ENCODE results near the gene ZBTB40. TPM values are rescaled to one million over a fixed set of nuclear protein-coding genes. Genes with fewer than 3 reads are reported as not detected.

Gene ZBTB40
- total and polyA plus RNA-seq, 2 of the 13 experiments (the other 11 are each of a cell fraction or from before 2014, with no cell fraction given), result 8.8 to 16.5 TPM

- FAIRE-seq (no peak), DNase-seq (ENCODE audit: low spot score) (no peak), ATAC-seq (no peak)
- Histone ChIP-seq H3K9ac (ENCODE audit: insufficient read depth, low read depth, low read length) (no peak overlapping the region; the same call in 1 of the 2 replicates), H3K4me2 (ENCODE audit: low read depth, low read length) (peak overlapping the region; percentile 41), H3K4me3 (replicated peaks in 1 of 3; ENCODE audit: insufficient read depth in 1 of 3, low read depth in 2 of 3, low read length in 3 of 3) (no peak overlapping the region), H2AFZ (ENCODE audit: low read length) (no peak overlapping the region), H3K79me2 (ENCODE audit: insufficient read depth, low read length) (peaks cover 60% of the 10 kb centered on the region), H3K27me3 (ENCODE audit: control insufficient read depth in 1 of 2, insufficient read depth in 2 of 2, low read length in 2 of 2) (no peaks in the 10 kb centered on the region; a peak in 1 of 5 replicates), H3K27ac (ENCODE audit: extremely low read length, insufficient read depth, low read length) (no peak overlapping the region), H3K36me3 (replicated peaks in 1 of 2; ENCODE audit: control insufficient read depth in 1 of 2, insufficient read depth in 2 of 2, low read length in 2 of 2) (no peaks in the 10 kb centered on the region), H3K4me1 (ENCODE audit: insufficient read depth, low read length) (peaks cover 67% of the 10 kb centered on the region), H4K20me1 (ENCODE audit: insufficient read depth, low read length) (no peaks in the 10 kb centered on the region), H3K9me3 (ENCODE audit: low read length) (no peaks in the 10 kb centered on the region)
- in situ Hi-C loops (cut with HindIII; ENCODE audit: extremely low pct_ligation_motif_present, low pct_unique_long_range_greater_than_20kb), result no loop called here
- TF ChIP-seq MAFK (conservative IDR thresholded peaks at IDR 0.05 in 1 of 2, IDR thresholded peaks at IDR 0.05 in 1 of 2; ENCODE audit: low read length in 2 of 2), result peak in 1 of 2 experiments; percentile 34; a peak in 1 of 4 replicates
- 0 out of 2 replicates have a peak, but pooled peaks have one; percentile 4 for TF ChIP-seq HNF4A (CRISPR knock-in tag; IDR thresholded peaks at IDR 0.05)
- TF ChIP-seq ZNF639 (CRISPR knock-in tag; conservative IDR thresholded peaks at IDR 0.05), result no peak
- ChIA-PET CTCF (ENCODE audit: low intra/inter-chr PET ratio, low total read pairs) (no interaction called here), POLR2A (interaction anchor here (1.5 kb wide), 1 partner anchor 10 kb away, joined by 3 read pairs; no protein-coding TSS in a partner anchor)
- 39% methylated on average over 4 of the region's 4 CpGs for WGBS (ENCODE audit: low lambda C conversion rate)
- intact Hi-C loops (cut with micrococcal nuclease; ENCODE audit: unreplicated experiment), result loop anchor here (5.0 kb wide), 1 partner anchor 48 kb away; no protein-coding TSS in a partner anchor
- no TSS peak for BruUV-seq (replicated peaks)
These were observed 2.9 kb downstream of the ZBTB40 start for GRCh38 chr1:22454476-22455056.

- H3K36me3 ChIP-seq (replicated peaks in 1 of 2; ENCODE audit: control insufficient read depth in 1 of 2, insufficient read depth in 2 of 2, low read length in 2 of 2), result no peaks in the 10 kb centered on the region
- H3K27ac ChIP-seq (ENCODE audit: extremely low read length, insufficient read depth, low read length), result no peak overlapping the region
- no TSS peak for BruUV-seq (replicated peaks)
- H2AFZ ChIP-seq (ENCODE audit: low read length), result no peak overlapping the region
- H3K4me2 ChIP-seq (ENCODE audit: low read depth, low read length), result no peak overlapping the region
- ATAC-seq, result no peak
- no peaks in the 10 kb centered on the region; the same call in none of the 2 replicates for H4K20me1 ChIP-seq (ENCODE audit: insufficient read depth, low read length)
- ChIA-PET POLR2A (no interaction called here), CTCF (ENCODE audit: low intra/inter-chr PET ratio, low total read pairs) (no interaction called here)
- intact Hi-C loops (cut with micrococcal nuclease; ENCODE audit: unreplicated experiment), result no loop called here
- no peak for DNase-seq (ENCODE audit: low spot score)
- H3K4me3 ChIP-seq (replicated peaks in 1 of 3; ENCODE audit: insufficient read depth in 1 of 3, low read depth in 2 of 3, low read length in 3 of 3), result no peak overlapping the region
- peaks cover 82% of the 10 kb centered on the region for H3K79me2 ChIP-seq (ENCODE audit: insufficient read depth, low read length)
- H3K9me3 ChIP-seq (ENCODE audit: low read length), result no peaks in the 10 kb centered on the region
- 97% methylated on average over 3 of the region's 3 CpGs for WGBS (ENCODE audit: low lambda C conversion rate)
- no peak for FAIRE-seq
- peaks cover 74% of the 10 kb centered on the region for H3K4me1 ChIP-seq (ENCODE audit: insufficient read depth, low read length)
- H3K27me3 ChIP-seq (ENCODE audit: control insufficient read depth in 1 of 2, insufficient read depth in 2 of 2, low read length in 2 of 2), result no peaks in the 10 kb centered on the region; a peak in 1 of 5 replicates
- no peak overlapping the region for H3K9ac ChIP-seq (ENCODE audit: insufficient read depth, low read depth, low read length)
- in situ Hi-C loops (cut with HindIII; ENCODE audit: extremely low pct_ligation_motif_present, low pct_unique_long_range_greater_than_20kb), result no loop called here
- TF ChIP-seq, protein P1, sequence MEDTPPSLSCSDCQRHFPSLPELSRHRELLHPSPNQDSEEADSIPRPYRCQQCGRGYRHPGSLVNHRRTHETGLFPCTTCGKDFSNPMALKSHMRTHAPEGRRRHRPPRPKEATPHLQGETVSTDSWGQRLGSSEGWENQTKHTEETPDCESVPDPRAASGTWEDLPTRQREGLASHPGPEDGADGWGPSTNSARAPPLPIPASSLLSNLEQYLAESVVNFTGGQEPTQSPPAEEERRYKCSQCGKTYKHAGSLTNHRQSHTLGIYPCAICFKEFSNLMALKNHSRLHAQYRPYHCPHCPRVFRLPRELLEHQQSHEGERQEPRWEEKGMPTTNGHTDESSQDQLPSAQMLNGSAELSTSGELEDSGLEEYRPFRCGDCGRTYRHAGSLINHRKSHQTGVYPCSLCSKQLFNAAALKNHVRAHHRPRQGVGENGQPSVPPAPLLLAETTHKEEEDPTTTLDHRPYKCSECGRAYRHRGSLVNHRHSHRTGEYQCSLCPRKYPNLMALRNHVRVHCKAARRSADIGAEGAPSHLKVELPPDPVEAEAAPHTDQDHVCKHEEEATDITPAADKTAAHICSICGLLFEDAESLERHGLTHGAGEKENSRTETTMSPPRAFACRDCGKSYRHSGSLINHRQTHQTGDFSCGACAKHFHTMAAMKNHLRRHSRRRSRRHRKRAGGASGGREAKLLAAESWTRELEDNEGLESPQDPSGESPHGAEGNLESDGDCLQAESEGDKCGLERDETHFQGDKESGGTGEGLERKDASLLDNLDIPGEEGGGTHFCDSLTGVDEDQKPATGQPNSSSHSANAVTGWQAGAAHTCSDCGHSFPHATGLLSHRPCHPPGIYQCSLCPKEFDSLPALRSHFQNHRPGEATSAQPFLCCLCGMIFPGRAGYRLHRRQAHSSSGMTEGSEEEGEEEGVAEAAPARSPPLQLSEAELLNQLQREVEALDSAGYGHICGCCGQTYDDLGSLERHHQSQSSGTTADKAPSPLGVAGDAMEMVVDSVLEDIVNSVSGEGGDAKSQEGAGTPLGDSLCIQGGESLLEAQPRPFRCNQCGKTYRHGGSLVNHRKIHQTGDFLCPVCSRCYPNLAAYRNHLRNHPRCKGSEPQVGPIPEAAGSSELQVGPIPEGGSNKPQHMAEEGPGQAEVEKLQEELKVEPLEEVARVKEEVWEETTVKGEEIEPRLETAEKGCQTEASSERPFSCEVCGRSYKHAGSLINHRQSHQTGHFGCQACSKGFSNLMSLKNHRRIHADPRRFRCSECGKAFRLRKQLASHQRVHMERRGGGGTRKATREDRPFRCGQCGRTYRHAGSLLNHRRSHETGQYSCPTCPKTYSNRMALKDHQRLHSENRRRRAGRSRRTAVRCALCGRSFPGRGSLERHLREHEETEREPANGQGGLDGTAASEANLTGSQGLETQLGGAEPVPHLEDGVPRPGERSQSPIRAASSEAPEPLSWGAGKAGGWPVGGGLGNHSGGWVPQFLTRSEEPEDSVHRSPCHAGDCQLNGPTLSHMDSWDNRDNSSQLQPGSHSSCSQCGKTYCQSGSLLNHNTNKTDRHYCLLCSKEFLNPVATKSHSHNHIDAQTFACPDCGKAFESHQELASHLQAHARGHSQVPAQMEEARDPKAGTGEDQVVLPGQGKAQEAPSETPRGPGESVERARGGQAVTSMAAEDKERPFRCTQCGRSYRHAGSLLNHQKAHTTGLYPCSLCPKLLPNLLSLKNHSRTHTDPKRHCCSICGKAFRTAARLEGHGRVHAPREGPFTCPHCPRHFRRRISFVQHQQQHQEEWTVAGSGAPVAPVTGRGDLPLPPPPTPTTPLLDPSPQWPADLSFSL (CRISPR knock-in tag; IDR thresholded peaks at IDR 0.05), result no peak
- TF ChIP-seq ZNF883 (CRISPR knock-in tag; IDR thresholded peaks at IDR 0.05; ENCODE audit: not compliant biosample characterization), result no peak
- no peak for TF ChIP-seq NFE2 (CRISPR knock-in tag; IDR thresholded peaks at IDR 0.05)
- TF ChIP-seq CBX2 (IDR thresholded peaks at IDR 0.05; ENCODE audit: low read depth, low read length), result no peak
- no peak for TF ChIP-seq CBX2 (CRISPR knock-in tag; IDR thresholded peaks at IDR 0.05; ENCODE audit: low read depth)
- TF ChIP-seq HNF4A (CRISPR knock-in tag; IDR thresholded peaks at IDR 0.05), result no peak
- no peak for TF ChIP-seq MIER2 (CRISPR knock-in tag; IDR thresholded peaks at IDR 0.05)
- no peak for TF ChIP-seq U2AF1 (optimal IDR thresholded peaks at IDR 0.05; ENCODE audit: low read depth, low read length)
- TF ChIP-seq NBN (conservative IDR thresholded peaks at IDR 0.05), result no peak
These were observed 5.7 kb downstream of the ZBTB40 start for GRCh38 chr1:22457345-22457744.

Data from HepG2 (cell line).